LNCaP clone FGC (cell line): ENCODE results near the gene CREBRF.

Experiments
- DNase-seq: peaks from one replicate; pipeline ENCODE4 v3.0.0-alpha.2; 2011; ENCODE audit warnings: low read depth
- H3K4me3 ChIP-seq: 2 replicates; pipeline ENCODE4 v1.5.1; 2011; ENCODE audit warnings: mild to moderate bottlenecking, low read depth, low read length, control low read depth
- CTCF ChIP-seq: IDR thresholded peaks from 2 replicates; pipeline ENCODE4 v1.5.1; 2012; ENCODE audit warnings: mild to moderate bottlenecking; ENCODE audit not compliant: control insufficient read depth, insufficient read depth; ENCODE audit errors: extremely low read depth

Gene CREBRF

GRCh38 chr5:173078878-173079277, 22.7 kb downstream of the CREBRF start:
- no peak for TF ChIP-seq CTCF
- H3K4me3 ChIP-seq = no peak overlapping the region
- no peak for DNase-seq

- no peak for DNase-seq
- TF ChIP-seq CTCF = no peak
- H3K4me3 ChIP-seq = no peak overlapping the region
Measured at GRCh38 chr5:173089581-173089980, 33.4 kb downstream of the CREBRF start.

- H3K4me3 ChIP-seq = no peak overlapping the region
- DNase-seq = no peak
- TF ChIP-seq CTCF = no peak
Measured at GRCh38 chr5:173090639-173091038, 34.5 kb downstream of the CREBRF start.

- no peak for TF ChIP-seq CTCF
- H3K4me3 ChIP-seq = no peak overlapping the region
- DNase-seq = no peak
Measured at GRCh38 chr5:173091981-173092380, 35.8 kb downstream of the CREBRF start.

- TF ChIP-seq CTCF = no peak
- no peak for DNase-seq
- peak overlapping the region; percentile 1; the same call in 1 of the 2 replicates for H3K4me3 ChIP-seq
Measured at GRCh38 chr5:173093606-173094005, 37.5 kb downstream of the CREBRF start.

- H3K4me3 ChIP-seq = peak overlapping the region; percentile 1; the same call in 1 of the 2 replicates
- peak; percentile 84 for DNase-seq
- no peak for TF ChIP-seq CTCF
Measured at GRCh38 chr5:173094012-173094661, 38.0 kb downstream of the CREBRF start.

- H3K4me3 ChIP-seq = no peak overlapping the region
- TF ChIP-seq CTCF = no peak
- DNase-seq = no peak
Measured at GRCh38 chr5:173098787-173099186, 42.6 kb downstream of the CREBRF start.
